Germinal center (tissue), 1 donor: ENCODE data around the gene PCDHA13.
"Not testable (repeated sequence)": the region's sequence is repeated elsewhere in the genome, so short reads cannot be mapped to it uniquely, and the experiment has no call there.

Experiments
- DNase-seq: peaks from one replicate; pipeline ENCODE4 v3.0.0; 2012; ENCODE audit warnings: mixed read lengths, low spot score

Gene PCDHA13

GRCh38 chr5:140881889-140882590, at the start of gene PCDHA13:
TSS of gene PCDHA13 (plus strand) at chr5:140882124. CDS start at chr5:140882269, 145 bp downstream.
- DNase-seq = no peak

- DNase-seq = no peak
These were observed 47.9 kb upstream of the PCDHA13 start, which contains the start of gene PCDHA7 for GRCh38 chr5:140833993-140834392. TSS of gene PCDHA7 (plus strand) at chr5:140834269. CDS start at chr5:140834384, 115 bp downstream.

- not testable (repeated sequence) for DNase-seq
These were observed 47.4 kb upstream of the PCDHA13 start for GRCh38 chr5:140834439-140835008.

GRCh38 chr5:140835622-140836510, 46.1 kb upstream of the PCDHA13 start:
- DNase-seq = no peak

GRCh38 chr5:140840978-140841962, 40.7 kb upstream of the PCDHA13 start, which contains the start of gene PCDHA8:
TSS of gene PCDHA8 (plus strand) at chr5:140841187. CDS start at chr5:140841322, 135 bp downstream.
- peak; percentile 4 for DNase-seq

DNA sequence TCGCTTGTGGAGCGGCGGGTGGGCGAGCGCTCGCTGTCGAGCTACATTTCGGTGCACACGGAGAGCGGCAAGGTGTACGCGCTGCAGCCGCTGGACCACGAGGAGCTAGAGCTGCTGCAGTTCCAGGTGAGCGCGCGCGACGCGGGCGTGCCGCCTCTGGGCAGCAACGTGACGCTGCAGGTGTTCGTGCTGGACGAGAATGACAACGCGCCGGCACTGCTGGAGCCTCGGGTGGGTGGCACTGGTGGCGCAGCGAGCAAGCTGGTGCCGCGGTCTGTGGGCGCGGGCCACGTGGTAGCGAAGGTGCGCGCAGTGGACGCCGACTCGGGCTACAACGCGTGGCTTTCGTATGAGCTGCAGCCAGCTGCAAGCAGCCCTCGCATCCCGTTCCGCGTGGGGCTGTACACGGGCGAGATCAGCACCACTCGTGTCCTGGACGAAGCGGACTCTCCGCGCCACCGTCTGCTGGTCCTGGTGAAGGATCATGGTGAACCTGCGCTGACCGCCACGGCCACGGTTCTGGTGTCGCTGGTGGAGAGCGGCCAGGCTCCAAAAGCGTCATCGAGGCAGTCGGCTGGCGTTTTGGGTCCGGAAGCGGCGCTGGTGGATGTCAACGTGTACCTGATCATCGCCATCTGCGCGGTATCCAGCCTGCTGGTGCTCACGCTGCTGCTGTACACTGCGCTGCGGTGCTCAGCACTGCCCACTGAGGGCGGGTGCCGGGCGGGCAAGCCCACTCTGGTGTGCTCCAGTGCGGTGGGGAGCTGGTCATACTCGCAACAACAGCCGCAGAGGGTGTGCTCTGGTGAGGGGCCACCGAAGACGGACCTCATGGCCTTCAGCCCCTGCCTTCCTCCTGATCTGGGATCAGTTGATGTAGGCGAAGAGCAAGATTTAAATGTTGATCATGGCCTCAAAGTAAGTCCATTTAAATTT, 38.9 kb upstream of the PCDHA13 start:
- DNase-seq = no peak

- not testable (repeated sequence) for DNase-seq
These were observed 33.5 kb upstream of the PCDHA13 start, which contains the start of gene PCDHA9 for GRCh38 chr5:140848139-140849102. TSS of gene PCDHA9 (plus strand) at chr5:140848382. CDS start at chr5:140848496, 114 bp downstream.

GRCh38 chr5:140849831-140850634, 31.9 kb upstream of the PCDHA13 start:
- not testable (repeated sequence) for DNase-seq

DNA sequence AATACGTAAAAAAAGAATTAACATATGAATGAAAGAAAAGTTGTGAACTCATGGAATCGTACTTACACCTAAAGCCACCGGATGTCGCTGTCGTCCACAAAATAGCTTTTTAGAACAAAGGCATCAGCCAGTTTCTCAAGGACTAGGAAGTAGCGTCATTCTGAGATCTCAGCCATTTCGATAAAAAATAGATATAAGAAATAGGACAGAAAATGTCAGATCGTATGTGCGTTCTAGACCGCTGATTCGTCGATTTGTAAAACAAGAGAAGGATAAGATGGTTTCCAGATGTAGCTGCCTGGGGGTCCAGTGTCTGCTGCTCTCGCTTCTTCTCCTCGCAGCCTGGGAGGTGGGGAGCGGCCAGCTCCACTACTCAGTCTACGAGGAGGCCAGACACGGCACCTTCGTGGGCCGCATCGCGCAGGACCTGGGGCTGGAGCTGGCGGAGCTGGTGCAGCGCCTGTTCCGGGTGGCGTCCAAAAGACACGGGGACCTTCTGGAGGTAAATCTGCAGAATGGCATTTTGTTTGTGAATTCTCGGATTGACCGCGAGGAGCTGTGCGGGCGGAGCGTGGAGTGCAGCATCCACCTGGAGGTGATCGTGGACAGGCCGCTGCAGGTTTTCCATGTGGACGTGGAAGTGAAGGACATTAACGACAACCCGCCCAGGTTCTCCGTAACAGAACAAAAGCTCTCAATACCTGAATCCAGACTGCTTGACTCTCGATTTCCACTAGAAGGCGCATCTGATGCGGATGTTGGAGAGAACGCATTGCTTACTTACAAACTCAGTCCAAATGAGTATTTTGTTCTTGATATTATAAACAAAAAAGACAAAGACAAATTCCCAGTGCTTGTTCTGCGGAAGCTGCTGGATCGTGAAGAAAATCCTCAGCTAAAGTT, 25.9 kb upstream of the PCDHA13 start, which contains the start of gene PCDHA10:
TSS of gene PCDHA10 (plus strand) at position 126 of the 903 bp plus-strand sequence. CDS start at position 278, 152 bp downstream.
- DNase-seq = no peak

DNA sequence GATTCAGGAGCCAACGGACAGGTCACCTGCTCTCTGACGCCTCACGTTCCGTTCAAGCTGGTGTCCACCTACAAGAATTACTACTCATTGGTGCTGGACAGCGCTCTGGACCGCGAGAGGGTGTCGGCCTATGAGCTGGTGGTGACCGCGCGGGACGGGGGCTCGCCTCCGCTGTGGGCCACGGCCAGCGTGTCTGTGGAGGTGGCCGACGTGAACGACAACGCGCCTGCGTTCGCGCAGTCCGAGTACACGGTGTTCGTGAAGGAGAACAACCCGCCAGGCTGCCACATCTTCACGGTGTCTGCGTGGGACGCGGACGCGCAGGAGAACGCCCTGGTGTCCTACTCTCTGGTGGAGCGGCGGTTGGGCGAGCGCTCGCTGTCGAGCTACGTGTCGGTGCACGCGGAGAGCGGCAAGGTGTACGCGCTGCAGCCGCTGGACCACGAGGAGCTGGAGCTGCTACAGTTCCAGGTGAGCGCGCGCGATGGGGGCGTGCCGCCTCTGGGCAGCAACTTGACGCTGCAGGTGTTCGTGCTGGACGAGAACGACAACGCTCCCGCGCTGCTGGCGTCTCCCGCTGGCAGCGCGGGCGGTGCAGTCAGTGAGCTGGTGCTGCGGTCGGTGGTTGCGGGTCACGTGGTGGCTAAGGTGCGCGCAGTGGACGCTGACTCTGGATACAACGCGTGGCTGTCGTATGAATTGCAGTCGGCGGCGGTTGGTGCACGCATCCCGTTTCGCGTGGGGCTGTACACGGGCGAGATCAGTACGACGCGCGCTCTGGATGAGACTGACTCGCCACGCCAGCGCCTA, 24.5 kb upstream of the PCDHA13 start:
- DNase-seq = no peak

GRCh38 chr5:140857987-140858240, 24.0 kb upstream of the PCDHA13 start:
- DNase-seq = no peak

- no peak for DNase-seq
These were observed 19.3 kb upstream of the PCDHA13 start for GRCh38 chr5:140862441-140863295.

DNA sequence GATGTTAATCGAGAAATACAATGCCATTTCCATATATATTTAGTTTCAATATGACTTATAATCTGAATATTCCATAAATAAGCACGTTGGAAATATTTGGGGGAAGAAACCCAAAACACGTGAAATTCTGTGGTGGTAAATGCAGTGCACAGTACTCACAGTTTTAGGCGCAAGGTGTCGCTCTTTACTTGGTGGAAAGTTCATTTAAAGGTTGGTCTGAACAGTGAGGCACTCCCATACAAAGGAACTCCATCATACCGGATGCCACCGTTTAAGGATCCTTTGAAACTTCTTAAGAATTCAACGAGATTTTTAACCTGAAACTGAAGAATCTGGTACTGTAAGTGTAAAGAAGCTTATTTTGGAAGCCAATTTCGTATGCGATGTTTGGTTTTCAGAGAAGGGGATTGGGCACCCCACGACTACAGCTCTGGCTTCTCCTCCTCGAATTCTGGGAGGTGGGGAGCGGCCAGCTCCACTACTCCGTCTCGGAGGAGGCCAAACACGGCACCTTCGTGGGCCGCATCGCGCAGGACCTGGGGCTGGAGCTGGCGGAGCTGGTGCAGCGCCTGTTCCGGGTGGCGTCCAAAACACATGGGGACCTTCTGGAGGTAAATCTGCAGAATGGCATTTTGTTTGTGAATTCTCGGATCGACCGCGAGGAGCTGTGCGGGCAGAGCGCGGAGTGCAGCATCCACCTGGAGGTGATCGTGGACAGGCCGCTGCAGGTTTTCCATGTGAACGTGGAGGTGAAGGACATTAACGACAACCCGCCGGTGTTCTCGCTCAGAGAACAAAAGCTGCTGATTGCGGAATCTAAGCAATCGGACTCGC, 13.0 kb upstream of the PCDHA13 start, which contains the start of gene PCDHA11:
TSS of gene PCDHA11 (plus strand) at position 237 of the 834 bp plus-strand sequence. CDS start at position 384, 147 bp downstream.
- no peak for DNase-seq

DNA sequence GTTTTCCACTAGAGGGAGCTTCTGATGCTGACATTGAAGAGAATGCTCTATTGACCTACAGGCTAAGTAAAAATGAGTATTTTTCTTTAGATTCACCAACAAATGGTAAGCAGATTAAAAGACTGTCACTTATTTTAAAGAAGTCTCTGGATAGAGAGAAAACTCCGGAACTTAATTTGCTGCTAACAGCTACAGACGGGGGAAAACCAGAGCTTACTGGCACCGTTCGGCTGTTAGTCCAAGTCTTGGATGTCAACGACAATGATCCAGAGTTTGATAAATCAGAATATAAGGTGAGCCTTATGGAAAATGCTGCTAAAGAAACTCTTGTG, 12.4 kb upstream of the PCDHA13 start:
- no peak for DNase-seq
